Activated CD4-positive, alpha-beta memory T cell treated with anti-CD3 and anti-CD28 coated beads, Interleukin-2, amount 10 ng/mL, durations not matched to agents 7 days and 5 days (primary cell): Measurements from ENCODE around the gene GCHFR. TPM values are rescaled to one million over a fixed set of nuclear protein-coding genes. Genes with fewer than 3 reads are reported as not detected.
A peak's percentile ranks its signal among the peaks of the same experiment; 100 is the strongest.

Source experiments
- CTCF ChIA-PET: fragments of 350-600 bp; sonication (Branson Sonifier 250); formaldehyde crosslinking; loops from one replicate; lab custom pipeline; 2021; ENCODE audit warnings: antibody characterized with exemption, inconsistent platforms; lab: Charles Lee
- POLR2A ChIA-PET: fragments of 350-600 bp; sonication (Branson Sonifier 250); formaldehyde crosslinking; loops from one replicate; lab custom pipeline; 2021; ENCODE audit warnings: antibody characterized with exemption; lab: Charles Lee
- DNase-seq: peaks from one replicate; pipeline ENCODE4 v3.0.0-alpha.2; 2020
- H3K27ac Mint-ChIP-seq: one replicate; pipeline ENCODE4 v1.8.0; 2021; ENCODE audit warnings: mild to moderate bottlenecking, mixed read lengths
- H3K27me3 Mint-ChIP-seq: one replicate; pipeline ENCODE4 v1.8.0; 2021; ENCODE audit warnings: mixed read lengths
- H3K36me3 Mint-ChIP-seq: one replicate; pipeline ENCODE4 v1.8.0; 2021; ENCODE audit warnings: low read depth, mixed read lengths
- H3K4me1 Mint-ChIP-seq: one replicate; pipeline ENCODE4 v1.8.0; 2021; ENCODE audit warnings: mixed read lengths
- H3K4me3 Mint-ChIP-seq: one replicate; pipeline ENCODE4 v1.8.0; 2021; ENCODE audit warnings: mild to moderate bottlenecking, mixed read lengths
- H3K9me3 Mint-ChIP-seq: one replicate; pipeline ENCODE4 v1.8.0; 2021; ENCODE audit warnings: mixed read lengths
- total RNA-seq, 2 experiments: library from RNA; stranded (reverse); gene quantifications; one replicate each; pipeline ENCODE4 v1.2.3, GENCODE V29; 2021

Gene GCHFR
- total RNA-seq, 2 experiments from 2014 or later = 39.4 to 39.6 TPM

DNA sequence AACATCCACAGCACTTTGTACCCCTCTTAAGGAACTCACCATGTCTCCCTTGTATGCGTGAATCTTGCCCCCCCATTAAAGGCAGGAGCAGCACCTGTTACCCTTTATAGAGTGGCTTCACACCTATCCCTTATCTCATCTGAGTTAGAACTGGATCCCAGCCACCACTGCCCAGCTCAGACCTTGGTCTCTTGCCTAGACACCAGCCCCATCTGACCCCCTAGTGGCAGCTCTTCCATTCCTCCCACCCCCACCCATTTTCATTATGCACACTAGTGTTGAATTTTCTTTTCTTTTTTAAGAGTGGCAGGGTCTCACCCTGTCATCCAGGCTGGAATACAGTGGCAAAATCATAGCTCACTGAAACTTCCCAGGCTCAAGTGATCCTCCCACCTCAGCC, 39.8 kb downstream of the GCHFR start:
- H3K36me3 Mint-ChIP-seq = peaks cover 8% of the 10 kb centered on the region
- ChIA-PET CTCF (interaction anchor here (0.6 kb wide), 1 partner anchor 148 kb away, joined by 4 read pairs; no protein-coding TSS in a partner anchor), POLR2A (interaction anchor here (0.7 kb wide), 1 partner anchor 1315 kb away, joined by 3 read pairs; no protein-coding TSS in a partner anchor)
- H3K9me3 Mint-ChIP-seq = no peaks in the 10 kb centered on the region
- H3K27me3 Mint-ChIP-seq = no peaks in the 10 kb centered on the region
- DNase-seq = no peak
- H3K4me3 Mint-ChIP-seq = no peak overlapping the region
- peaks cover 27% of the 10 kb centered on the region for H3K4me1 Mint-ChIP-seq
- no peak overlapping the region for H3K27ac Mint-ChIP-seq

DNA sequence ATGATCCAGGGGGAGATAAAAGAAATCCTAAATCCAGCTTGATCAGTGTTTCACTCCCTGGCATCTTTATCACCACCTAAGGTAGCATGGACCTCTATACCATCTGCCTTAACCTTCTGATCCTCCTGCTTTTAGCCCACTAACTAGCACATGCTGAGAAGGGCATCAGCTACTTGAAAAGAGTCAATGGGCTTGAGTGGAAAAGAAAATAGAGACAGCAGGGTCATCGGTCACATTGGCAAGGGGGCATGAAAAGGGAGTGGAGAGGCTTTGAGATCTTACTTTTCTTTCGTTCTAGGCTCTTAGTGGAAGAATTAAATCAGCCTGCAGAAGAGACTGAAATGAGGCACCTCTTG, 42.8 kb downstream of the GCHFR start:
- no peak for DNase-seq
- Mint-ChIP-seq H3K9me3 (no peaks in the 10 kb centered on the region), H3K27ac (peak overlapping the region; percentile 95), H3K4me3 (peak overlapping the region; percentile 91), H3K4me1 (peaks cover 28% of the 10 kb centered on the region), H3K36me3 (peaks cover 3% of the 10 kb centered on the region), H3K27me3 (no peaks in the 10 kb centered on the region)
- CTCF ChIA-PET = interaction anchor here (0.7 to 4.0 kb wide), 13 partner anchors 20 to 1079 kb away, joined by 3 to 16 read pairs (median 3); partner anchors contain the start of genes GCHFR, RAD51 and VPS18
- POLR2A ChIA-PET = interaction anchor here (0.8 to 2.3 kb wide), 11 partner anchors 10 to 111 kb away, joined by 3 to 15 read pairs (median 4); partner anchors contain the start of genes C15orf62 and RAD51

DNA sequence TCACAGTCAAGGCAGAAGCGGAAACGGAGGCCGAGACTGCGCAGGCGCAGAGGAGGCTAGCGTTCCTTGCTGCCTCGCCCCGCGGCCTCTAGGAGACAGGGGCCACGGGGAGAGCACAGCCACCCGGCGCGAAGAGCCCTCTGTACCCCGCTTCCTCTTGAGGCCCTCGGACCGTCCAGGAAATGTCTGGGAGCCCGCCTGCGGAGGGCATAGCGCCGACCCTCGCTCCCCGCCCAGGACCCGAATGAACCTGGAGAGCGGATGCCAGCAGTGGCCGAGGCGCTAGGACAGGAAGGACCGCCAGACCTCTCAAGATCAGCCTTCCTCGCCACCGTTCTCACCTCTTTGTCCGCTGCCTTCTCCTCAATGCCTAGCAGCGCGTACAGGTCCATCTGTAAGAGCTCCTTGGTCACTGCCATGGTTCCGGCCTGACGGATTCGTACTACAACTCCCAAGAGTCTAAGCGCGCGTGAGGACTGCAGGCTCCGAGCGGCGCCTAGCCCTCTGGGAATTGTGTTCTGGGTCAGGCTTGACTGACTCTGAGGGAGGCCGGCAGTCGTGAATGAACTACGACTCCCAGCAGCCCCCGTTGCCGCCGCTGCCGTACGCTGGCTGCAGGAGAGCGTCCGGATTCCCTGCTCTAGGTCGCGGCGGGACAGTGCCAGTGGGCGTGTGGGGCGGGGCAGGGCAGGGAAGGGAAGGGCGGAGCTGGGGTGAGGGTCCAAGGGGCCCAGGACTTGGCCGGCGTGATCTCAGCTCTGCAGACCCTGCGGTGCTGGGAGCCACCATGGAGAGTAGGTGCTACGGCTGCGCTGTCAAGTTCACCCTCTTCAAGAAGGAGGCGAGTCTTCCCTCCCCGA, 43.4 kb downstream of the GCHFR start, which contains the start of the genes DNAJC17 and ZFYVE19:
Gene DNAJC17, minus strand, starts transcription at position 446 of the 860 bp plus-strand sequence. Its CDS starts 27 bp downstream, at position 419.
Gene ZFYVE19, plus strand, starts transcription at position 62 of the 860 bp plus-strand sequence. Its CDS starts 501 bp downstream, at position 563.
- peaks cover 25% of the 10 kb centered on the region for H3K4me1 Mint-ChIP-seq
- peak within 1 kb of the TSS; percentile 95 for H3K27ac Mint-ChIP-seq
- no peaks in the 10 kb centered on the region for H3K9me3 Mint-ChIP-seq
- ChIA-PET CTCF (interaction anchor here (0.6 to 4.0 kb wide), 13 partner anchors 14 to 236 kb away, joined by 3 to 16 read pairs (median 3); partner anchors contain the start of genes GCHFR and VPS18), POLR2A (interaction anchor here (1.0 to 2.3 kb wide), 10 partner anchors 11 to 112 kb away, joined by 3 to 15 read pairs (median 4); partner anchors contain the start of genes C15orf62 and RAD51)
- no peaks in the 10 kb centered on the region for H3K27me3 Mint-ChIP-seq
- peak; percentile 96 for DNase-seq
- no peaks in the 10 kb centered on the region for H3K36me3 Mint-ChIP-seq
- peak within 1 kb of the TSS; percentile 91 for H3K4me3 Mint-ChIP-seq

DNA sequence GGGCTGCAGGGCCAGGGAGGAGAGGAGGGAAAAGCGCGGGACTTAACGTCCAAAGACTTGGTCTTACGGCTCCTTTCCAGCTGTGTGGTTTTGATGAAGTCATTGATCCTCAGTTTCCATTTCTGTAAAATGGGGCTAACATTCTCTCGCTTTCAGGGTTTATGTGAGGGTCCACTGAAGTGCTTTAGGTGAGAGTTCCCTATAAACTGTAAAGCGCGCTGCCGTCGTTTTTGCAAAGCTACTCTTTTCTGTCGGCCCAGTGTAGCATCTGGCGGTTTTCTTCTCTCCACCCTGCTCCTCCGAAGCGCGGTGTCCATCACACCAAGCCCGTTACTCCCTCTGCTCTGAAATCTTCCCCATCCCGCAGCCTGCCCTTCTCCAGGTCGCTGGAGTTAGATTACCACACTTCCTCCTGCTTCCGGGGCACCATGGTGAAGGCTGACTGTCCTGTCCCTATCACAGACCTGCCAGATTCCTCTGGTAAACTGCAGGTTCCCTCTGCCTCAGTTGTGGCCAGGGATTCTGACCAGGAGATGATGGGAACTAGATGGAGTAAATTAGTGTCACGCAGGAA, 44.1 kb downstream of the GCHFR start:
- ChIA-PET CTCF (interaction anchor here (0.6 to 4.0 kb wide), 9 partner anchors 22 to 237 kb away, joined by 3 to 16 read pairs (median 3); partner anchors contain the start of genes GCHFR and VPS18), POLR2A (interaction anchor here (1.2 to 2.3 kb wide), 8 partner anchors 11 to 113 kb away, joined by 3 to 15 read pairs (median 5); partner anchors contain the start of genes C15orf62 and RAD51)
- H3K27ac Mint-ChIP-seq = peak overlapping the region; percentile 95
- no peaks in the 10 kb centered on the region for H3K9me3 Mint-ChIP-seq
- H3K27me3 Mint-ChIP-seq = no peaks in the 10 kb centered on the region
- DNase-seq = no peak
- H3K4me1 Mint-ChIP-seq = peaks cover 25% of the 10 kb centered on the region
- H3K36me3 Mint-ChIP-seq = no peaks in the 10 kb centered on the region
- peak overlapping the region; percentile 91 for H3K4me3 Mint-ChIP-seq

DNA sequence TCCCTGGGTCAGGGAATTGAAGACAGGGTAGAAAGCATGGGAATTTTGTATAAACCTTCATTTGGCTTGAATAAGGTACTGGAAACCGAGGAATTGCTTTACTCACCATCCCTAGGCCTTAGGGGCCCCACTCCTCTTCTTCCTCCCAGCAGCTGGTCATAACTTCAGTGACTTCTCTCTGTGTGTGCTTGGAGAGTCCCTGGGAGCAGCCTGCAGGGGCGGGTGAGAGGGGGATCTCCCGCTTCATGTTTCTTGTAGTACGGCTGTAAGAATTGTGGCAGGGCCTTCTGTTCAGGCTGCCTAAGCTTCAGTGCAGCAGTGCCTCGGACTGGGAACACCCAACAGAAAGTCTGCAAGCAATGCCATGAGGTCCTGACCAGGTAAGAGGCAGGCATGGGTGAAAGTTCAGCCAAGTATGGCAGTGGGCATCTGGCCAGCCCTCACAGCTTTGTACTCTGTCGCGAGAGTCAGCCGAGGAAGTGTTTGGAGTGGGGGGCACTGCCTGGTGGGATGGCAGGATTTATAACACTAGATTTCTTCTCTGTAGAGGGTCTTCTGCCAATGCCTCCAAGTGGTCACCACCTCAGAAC, 45.1 kb downstream of the GCHFR start:
- POLR2A ChIA-PET = no interaction called here
- CTCF ChIA-PET = no interaction called here
- peaks cover 5% of the 10 kb centered on the region for H3K36me3 Mint-ChIP-seq
- peaks cover 25% of the 10 kb centered on the region for H3K4me1 Mint-ChIP-seq
- peak overlapping the region; percentile 91 for H3K4me3 Mint-ChIP-seq
- no peak for DNase-seq
- H3K27me3 Mint-ChIP-seq = no peaks in the 10 kb centered on the region
- no peak overlapping the region for H3K27ac Mint-ChIP-seq
- H3K9me3 Mint-ChIP-seq = no peaks in the 10 kb centered on the region

DNA sequence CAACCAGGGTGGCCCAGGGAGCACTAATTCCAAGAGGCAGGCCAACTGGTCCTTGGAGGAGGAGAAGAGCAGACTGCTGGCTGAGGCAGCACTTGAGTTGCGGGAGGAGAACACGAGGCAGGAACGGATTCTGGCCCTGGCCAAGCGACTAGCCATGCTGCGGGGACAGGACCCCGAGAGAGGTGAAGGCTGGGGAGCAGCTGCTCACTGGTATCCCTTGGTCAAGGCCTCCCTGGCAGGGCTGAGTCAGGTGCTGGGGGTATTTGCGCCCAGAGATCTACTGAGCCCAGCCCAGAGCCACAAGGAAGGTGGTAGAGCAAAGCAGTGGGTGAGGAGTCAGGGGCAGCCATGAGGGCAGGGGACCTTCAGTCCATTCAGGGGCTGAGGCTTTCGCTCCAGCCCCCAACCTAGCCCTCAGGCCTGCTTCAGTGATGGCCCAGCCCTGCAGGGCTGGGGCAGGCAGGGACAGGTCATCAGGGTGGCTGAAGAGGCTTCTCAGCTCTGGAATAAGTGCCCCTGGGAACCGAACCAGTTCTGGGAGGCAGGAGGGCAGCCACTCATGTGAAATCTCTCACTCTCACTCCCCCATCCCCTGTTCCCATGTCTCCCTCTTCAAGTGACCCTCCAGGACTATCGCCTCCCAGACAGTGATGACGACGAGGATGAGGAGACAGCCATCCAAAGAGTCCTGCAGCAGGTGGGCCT, 49.0 kb downstream of the GCHFR start:
- ChIA-PET POLR2A (no interaction called here), CTCF (interaction anchor here (0.5 to 1.1 kb wide), 2 partner anchors 45 to 279 kb away, joined by 3 to 5 read pairs; no protein-coding TSS in a partner anchor)
- Mint-ChIP-seq H3K4me1 (peaks cover 14% of the 10 kb centered on the region), H3K4me3 (no peak overlapping the region), H3K36me3 (peaks cover 17% of the 10 kb centered on the region), H3K27me3 (no peaks in the 10 kb centered on the region), H3K27ac (no peak overlapping the region), H3K9me3 (no peaks in the 10 kb centered on the region)
- DNase-seq = no peak

DNA sequence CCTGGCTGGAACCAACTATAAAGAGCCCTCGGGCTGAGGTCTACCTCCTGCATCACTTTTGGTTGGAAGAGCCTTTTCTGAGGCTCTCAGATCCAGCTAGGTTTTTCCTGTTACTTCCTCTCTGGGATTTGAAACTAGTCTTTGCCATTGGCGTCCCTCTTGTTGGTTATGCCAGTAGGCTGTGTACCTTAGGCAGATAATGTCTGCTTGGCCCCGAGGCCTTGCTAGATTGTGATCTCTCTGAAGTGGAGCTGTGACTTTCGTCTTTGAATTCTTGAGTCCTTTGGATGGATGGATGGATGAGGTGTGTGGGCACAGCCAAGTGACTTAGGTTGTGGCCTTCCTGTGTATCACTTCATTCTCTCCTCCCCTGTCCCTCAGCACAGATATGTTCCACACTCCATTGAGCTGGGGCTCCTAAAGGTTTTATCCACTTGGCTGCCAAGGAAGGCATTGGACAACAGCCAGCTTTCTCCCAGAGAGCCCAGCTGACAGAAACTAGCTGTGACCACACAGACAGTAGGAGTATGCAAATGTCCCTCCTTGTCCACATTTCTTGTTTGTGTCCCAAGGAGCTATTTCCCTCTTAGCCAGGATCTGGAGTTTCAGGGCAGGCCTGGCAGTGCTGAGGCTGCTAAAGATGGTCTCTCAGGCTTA, 51.3 kb downstream of the GCHFR start:
- H3K4me3 Mint-ChIP-seq = no peak overlapping the region
- ChIA-PET POLR2A (no interaction called here), CTCF (interaction anchor here (0.7 kb wide), 1 partner anchor 43 kb away, joined by 3 read pairs; no protein-coding TSS in a partner anchor)
- H3K36me3 Mint-ChIP-seq = peaks cover 17% of the 10 kb centered on the region
- no peak overlapping the region for H3K27ac Mint-ChIP-seq
- no peaks in the 10 kb centered on the region for H3K9me3 Mint-ChIP-seq
- H3K4me1 Mint-ChIP-seq = no peaks in the 10 kb centered on the region
- DNase-seq = no peak
- no peaks in the 10 kb centered on the region for H3K27me3 Mint-ChIP-seq

Other genes with a start within 250 kb of the GCHFR start
- 10 to 100 TPM; 33.2 to 33.7 TPM for gene CCDC32, start 199.0 kb upstream of the GCHFR start, total RNA-seq
- gene RPUSD2, start 194.8 kb upstream of the GCHFR start, total RNA-seq = 10 to 100 TPM; 11.1 to 11.9 TPM
- 10 to 100 TPM; 54.2 to 54.7 TPM for gene KNL1, start 169.8 kb upstream of the GCHFR start, total RNA-seq
- gene RAD51, start 68.9 kb upstream of the GCHFR start, total RNA-seq = 10 to 100 TPM; 50.9 to 60.4 TPM
- 10 to 100 TPM; 28.4 to 30.5 TPM for gene RMDN3, start 8.8 kb upstream of the GCHFR start, total RNA-seq
- gene C15orf62, start 5.9 kb downstream of the GCHFR start, total RNA-seq = 1 to 10 TPM; 1.1 to 1.2 TPM
- 10 to 100 TPM; 27.2 to 29.8 TPM for gene ZFYVE19, start 43.0 kb downstream of the GCHFR start, total RNA-seq
- gene DNAJC17, start 43.4 kb downstream of the GCHFR start, total RNA-seq = 10 to 100 TPM; 35.8 to 37.8 TPM
- not detected for gene PPP1R14D, start 64.6 kb downstream of the GCHFR start, total RNA-seq
- 1 to 10 TPM; 4.9 to 5.1 TPM for gene SPINT1, start 80.0 kb downstream of the GCHFR start, total RNA-seq
- gene RHOV, start 110.2 kb downstream of the GCHFR start, total RNA-seq = not detected
- 10 to 100 TPM; 16.3 to 17.1 TPM for gene VPS18, start 130.4 kb downstream of the GCHFR start, total RNA-seq
- gene DLL4, start 165.3 kb downstream of the GCHFR start, total RNA-seq = not detected
- 10 to 100 TPM; 20.3 to 22.0 TPM for gene CHAC1, start 189.4 kb downstream of the GCHFR start, total RNA-seq